Stimulated activated CD4-positive, alpha-beta T cell treated with anti-CD3 and anti-CD28 coated beads, Interleukin-4, amount 100 ng/mL, for 24 hours (primary cell): ENCODE data around the gene GANAB.
"Not testable (repeated sequence)": the region's sequence is repeated elsewhere in the genome, so short reads cannot be mapped to it uniquely, and the experiment has no call there.

Experiments used
- DNase-seq: peaks from one replicate; pipeline ENCODE4 v3.0.0-alpha.2; 2020

Gene GANAB

DNA sequence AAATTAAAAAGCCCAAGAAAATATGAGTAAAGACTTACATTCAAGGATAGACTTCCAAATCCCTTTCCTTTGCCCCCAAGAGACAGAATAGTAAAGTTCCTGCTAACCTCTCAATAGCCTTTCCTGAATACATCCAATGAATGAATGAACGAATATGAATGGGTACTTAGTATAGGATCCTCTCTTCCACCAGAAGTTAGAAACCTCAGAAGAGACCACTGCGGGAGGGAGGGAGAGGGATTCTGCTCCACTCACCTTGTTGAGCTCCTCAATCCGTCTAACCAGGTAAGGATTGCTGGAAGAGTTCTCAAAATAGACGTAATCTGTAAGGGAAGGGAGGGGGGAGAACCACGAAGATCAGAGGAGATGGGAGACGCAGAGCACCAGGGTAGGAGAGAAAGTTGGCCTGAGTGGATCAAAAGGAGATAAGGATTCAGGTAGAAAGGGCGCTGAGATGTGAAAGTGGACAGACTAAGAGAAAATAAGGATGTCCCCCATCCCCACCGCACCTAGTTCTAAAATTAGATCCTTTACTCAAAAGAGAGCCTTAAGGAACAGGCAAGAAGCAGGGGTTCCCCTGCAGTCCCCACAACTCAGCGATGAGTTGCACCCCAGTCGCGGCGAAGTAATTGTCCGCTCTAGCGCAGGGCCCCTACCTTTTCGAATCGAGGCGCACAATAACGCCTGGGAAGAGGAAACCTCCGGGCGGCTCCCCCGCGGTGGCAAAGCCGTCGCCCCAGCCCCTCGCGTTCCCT is 45.9 kb downstream of the GANAB start:
- DNase-seq: no peak

DNA sequence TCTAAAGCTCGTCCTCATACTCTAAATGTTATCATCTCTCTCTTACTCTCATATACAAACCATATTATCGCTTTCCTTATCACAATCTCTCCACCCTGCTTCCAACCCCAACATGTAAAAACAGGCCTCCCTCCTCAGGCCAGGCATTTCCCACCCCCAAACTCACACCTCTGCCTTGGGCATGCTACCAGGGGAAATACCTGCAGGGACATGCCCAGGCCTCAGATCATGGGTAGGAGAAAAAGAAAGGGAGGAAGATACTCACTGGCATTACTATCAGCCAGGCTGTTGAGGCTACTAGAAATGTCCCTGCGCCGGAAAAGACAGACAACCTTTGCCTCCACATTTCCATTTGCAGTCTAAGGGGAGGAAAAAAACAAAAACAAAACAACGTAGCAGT is 46.5 kb downstream of the GANAB start:
- DNase-seq: no peak

DNA sequence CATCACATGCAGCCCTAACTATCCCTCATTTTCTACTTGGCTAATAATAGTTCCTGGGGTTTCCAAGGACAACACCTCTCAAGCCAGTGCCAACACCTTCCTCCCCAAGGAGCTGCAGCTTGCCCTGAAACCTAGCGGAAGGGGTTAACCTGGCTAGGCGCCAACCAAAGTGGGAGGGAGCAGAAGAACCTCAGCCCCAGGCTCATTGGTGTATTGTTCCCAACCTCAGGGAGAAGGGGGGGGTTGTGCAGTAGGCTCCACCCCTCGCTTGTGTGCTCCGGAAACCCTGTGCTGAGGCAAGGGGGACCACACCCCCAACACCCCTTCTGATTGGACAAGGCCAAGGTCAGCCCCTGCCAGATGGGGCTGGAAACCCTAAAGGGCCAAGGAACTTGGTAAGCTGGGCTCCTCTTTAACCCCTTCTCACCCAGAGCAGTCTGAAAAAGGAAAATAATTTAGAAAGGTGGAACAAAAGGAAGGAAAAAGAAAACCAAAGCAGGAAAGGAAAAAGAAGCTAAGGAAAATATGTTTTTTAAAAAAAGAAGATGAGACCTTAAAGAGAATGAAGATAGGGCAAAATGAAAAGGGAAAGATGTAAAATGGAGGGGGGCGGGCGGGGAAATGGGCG is 47.2 kb downstream of the GANAB start:
- peak; percentile 96 for DNase-seq

DNA sequence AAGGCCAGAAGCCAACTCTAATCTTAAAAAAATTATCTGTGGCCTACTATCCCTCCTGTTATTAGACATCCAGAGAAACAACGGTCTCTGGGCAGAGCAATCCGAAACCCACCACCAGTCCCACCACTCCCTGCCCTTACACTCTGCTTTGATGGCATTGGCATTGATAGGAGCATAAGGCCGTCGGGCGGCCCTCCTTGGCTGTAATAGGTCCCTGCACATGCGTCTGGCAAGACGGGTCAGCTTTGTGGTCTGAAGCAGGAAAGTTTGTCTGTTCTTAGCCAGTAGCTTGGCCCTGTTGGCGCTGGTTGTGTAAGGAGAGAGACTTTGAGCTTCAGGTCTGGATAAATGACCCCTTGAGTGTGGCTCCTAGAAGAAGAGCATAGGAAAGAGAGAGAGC is 51.3 kb downstream of the GANAB start:
- no peak for DNase-seq

DNA sequence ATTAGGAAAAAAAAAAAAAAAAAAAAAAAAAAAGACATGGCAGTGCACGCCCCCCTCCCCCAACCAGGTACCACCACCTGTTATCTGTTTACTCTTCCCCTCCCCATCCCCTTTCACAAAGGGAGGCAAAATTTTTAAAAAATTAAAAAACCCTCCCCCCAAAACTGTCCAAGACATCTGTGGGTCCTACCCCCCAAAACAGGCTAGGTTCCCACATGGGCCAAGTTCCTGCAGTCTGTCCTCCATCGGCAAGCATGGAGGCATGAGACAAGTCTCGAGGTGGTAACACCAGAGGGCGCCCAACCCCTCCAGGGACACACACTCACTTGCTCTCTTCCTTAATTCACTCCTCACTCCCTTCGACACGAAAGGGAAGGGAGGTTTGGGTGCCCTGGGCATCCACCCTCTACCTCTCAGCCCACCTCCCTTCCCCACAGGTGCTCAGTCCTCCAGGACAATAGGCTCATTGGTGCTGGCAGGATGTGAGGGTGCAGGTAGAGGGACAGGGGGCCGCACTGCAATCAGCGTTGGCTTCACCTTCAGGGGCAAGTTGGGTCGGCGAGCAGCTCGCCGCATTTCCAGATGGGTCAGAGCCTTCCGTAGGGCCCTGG is 52.9 kb downstream of the GANAB start:
- peak; percentile 81 for DNase-seq

DNA sequence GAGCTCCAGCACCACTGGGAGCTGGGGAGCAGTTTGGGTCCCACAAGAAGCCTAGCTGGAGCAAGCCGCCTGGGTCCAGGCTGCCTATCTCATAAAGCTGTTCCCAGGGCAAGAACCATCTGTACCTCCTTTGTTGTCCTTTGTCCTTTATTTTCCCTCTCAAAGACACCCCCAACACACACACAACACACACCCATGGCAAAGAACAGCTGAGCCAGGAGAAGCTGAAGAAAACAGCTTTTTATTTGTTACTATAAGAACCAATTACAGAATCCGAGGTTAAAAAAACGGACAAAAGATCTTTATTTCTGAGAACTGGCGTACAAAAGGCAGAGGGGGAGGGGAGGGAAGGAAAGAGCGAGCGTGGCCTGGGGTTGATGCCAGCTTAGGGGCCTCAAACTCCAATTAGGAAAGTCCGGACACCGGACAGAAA is 53.4 kb downstream of the GANAB start:
- no peak for DNase-seq

DNA sequence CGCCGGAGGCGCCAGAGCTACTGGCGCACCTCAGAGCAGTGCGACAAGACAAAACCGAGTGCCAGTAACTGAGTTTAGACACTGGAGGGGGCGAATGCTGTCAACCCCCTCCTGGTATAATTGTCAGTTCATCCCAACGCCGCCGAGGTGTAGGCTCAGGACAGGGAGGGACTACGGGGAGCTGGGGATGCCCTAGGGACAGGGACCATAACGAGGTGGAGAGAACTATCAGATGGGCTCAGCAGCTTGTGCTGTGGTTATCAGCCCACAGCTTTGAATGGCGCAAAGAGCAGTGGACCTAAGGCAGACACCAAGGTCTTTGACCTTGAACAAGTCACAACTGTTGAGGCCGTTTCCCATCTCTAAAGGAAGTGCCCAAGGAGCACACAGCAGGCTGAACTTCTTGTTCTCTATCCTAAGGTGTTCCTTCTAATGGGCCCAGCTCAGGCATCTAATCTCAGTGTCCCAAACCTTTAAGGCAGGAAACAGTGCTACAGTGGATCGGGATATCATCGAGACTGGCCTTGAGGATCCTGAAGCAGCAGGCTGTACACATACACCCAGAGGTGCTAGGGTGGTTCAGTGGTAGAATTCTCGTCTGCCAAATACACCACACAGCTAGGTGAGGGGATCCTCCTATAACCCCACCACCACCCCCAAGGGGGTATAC is 54.1 kb downstream of the GANAB start:
- no peak for DNase-seq

DNA sequence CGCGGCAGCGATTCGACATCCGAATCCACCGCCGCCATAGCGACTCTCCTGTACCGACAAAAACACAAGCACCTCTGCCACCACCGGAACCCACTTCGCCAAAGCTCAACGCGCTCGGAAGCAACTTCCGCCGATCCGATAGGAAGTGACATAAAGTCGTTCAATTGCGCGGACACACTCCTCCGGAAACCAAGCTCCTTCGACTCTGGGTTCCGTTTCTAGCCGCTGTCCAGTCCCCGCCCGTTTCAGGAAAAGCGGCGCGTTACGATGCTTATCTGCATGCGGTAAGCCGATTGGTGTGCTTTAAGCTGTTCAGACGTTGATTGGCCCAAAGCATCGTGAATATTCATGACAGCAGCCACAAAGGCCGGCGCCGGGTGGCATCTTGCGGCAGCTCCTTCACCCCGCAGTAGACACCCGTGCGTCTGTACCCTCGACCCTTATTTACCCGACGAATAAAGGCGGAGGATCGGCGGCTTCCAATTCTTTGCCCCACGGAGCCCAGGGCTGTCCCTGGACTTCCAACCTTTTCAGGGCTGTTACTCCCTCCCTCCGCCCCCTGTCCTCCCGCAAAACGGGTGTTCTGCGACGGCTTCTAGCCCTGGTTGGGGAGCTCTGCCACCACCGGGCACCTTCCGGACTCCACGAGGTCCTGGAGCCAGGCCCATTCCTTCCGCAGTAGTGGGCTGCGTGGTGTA is 54.8 kb downstream of the GANAB start, which contains the start of gene TUT1:
TSS of gene TUT1 (minus strand) at position 76 of the 698 bp plus-strand sequence. CDS start at position 38, 38 bp downstream.
- peak; percentile 97 for DNase-seq

DNA sequence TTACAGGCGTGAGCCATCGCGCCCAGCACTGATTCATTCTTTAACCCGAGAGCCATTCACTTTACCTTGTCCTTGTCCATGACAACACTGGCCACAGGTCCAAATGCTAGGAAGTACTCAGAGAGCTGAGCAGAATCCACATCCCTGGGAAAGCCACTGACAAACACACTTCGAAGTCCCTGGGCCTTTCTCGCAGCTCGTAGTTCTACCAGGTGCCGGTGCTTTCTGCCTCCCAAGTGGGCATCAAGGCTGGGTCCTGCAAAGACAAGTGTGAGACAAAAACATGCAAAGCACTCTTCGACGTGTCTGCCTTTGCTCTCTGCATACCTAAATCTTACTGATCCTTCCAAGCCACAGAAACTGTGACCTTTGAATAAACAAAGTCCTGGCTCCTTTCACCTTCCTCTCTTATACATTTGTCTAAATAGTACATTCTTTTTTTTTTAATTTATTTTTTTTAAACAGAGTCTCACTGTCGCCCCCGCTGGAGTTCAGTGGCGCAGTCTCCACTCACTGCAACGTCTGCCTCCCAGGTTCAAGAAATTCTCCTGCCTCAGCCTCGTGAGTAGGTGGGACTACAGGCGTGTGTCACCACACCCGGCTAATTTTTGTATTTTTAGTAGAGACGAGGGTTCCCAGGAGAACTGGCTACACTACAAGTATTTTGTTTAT is 57.3 kb downstream of the GANAB start:
- peak; percentile 40 for DNase-seq

DNA sequence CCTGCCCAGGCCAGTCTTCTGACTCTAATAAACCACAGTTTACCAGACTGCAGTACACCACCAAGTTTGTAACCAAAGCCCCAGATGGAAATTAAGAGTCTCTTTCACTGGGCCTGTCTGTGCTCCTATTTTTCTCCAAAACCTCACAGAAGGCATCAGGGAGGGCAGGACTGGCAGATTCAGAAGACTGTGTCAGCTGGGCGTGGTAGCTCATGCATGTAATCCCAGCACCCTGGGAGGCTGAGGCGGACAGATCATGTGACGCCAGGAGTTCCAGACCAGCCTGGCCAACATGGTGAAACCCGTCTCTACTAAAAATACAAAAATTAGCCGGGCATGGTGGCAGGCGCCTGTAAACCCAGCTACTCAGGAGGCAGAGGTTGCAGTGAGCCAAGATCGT is 61.1 kb downstream of the GANAB start:
- not testable (repeated sequence) for DNase-seq

DNA sequence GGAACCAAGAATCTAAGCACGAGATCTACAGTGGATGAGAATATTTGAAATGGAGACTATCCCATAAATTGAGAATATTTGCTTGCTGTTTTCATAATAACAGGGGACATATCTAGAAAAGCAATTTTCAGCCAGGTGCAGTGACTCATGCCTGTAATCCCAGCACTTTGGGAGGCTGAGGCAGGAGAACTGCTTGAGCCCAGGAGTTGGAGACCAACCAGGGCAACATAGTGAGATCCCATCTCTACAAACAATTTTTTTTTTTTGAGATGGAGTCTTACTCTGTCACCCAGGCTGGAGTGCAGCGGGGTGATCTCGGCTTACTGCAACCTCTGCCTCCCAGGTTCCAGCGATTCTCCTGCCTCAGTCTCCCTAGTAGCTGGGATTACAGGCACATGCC is 64.7 kb downstream of the GANAB start:
- not testable (repeated sequence) for DNase-seq

DNA sequence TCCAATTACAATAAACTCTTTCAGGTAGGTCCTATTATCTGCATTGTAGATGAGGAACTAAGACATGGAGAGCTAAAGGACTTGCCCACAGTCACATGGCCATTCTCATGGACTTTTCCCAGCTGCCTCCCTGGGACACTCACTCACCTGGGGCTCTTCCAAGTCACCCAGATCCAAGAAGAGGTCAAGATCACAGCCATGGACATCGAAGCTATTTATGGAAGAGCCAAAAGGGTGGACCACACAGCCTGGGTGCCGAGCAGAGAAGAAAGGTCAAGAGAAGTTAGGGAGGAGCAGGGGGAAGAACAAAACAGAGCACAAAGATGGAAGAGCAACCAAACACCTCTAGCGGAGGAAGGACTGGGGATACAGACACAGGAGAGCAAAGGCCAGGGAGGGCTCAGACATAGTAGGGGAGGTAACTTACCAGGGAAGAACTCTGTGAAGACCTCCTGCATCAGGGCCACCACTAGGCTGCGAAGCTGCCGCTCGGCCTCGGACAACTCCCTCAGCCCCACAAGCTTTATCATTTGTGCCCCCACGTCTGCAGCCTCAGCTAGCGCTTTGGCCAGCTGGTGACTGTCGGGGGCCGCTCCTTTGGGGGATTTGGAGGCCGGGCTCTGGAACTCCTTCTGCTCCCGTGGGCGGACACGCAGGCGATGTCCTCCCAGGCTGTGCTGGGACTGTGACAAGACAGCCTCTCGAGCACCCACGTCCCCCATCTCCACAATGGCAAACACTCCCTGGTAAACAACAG is 65.3 kb downstream of the GANAB start:
- DNase-seq: no peak

DNA sequence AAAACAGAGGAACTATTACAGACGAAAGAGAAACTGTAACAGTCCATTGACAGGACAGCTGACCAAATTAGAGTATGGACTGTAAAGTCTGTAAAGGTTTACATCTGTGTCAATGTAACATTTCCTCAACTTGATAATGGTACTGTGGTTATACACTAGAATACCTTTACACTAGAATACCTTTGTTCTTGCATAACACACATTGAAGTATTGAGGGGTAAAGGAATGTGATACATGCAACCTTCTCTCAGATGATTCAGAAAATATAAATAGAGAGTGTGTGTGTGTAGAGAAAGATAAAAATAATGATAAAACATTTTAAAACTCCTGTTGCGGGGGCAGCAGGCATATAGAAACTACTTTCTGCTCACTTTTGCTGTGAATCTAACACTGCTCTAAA is 67.2 kb downstream of the GANAB start:
- DNase-seq: no peak

DNA sequence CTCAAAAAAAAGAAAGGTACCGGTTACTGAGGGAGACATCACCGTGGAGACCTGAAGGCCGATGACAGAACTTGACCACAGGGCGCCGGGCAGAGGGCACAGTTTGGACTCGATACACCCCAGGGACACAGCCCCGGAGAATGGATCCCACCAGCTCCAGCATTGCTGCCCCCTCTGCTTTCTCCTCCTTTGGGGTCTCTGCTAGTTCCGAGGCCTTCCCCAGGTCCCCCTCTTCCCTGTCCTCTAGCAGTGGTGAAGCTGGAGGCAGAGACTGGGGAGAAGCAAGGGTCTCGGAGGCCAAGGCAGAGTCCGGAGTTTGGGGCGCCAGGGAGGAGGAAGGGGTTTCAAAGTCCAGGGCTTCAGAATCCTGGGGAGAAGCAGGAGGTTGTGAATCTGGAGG is 67.9 kb downstream of the GANAB start:
- DNase-seq: no peak

DNA sequence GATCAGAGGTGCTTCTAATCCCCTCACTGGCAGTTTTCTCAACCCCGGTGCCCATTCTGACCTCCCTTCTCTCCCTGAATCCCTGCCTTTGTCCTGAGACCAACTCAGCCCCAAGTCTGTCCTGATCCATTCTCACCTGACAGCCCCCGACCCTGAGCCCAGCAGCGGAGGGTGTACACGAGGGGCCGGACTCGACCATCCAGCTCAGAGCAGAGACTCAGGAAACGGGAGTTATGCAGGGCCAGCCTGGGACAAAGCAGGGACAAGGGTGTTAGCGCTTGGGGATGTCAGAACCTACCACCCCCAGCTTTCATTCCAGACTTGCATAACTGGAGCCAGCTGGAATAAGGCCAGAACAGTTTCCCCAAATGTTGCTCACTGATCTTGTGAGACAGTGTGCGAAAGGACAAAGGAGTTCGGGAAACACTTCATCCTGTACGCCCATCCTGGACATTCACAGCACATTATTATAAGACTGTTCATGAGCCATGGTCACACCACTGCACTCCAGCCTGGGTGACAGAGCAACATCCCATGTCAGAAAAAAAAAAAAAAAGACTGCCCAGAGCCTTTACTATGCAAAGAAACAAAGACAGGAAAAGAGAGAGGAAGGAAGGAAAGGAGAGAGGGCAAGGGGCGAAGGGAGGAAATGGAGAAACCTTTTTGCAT is 69.2 kb downstream of the GANAB start:
- DNase-seq: no peak

DNA sequence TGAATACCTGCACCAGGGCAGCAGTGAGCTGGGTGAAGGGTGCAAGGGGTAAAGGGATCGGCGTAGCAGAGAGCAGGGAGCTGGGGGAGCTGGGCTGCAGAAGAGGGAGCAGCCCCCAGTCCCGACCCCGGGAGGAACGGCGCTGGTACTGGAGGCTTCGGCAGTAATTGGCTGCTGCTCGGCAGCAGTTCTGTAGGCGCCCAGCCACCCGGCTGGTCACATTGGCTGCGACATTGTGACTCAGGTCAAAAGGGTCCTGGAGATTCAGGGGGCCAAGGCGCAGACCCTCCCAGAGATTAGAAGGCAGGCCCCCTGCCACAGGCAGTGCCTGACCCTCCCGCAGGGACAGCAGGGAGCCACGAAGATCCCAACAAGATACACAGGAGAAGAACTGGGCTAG is 70.6 kb downstream of the GANAB start:
- no peak for DNase-seq

DNA sequence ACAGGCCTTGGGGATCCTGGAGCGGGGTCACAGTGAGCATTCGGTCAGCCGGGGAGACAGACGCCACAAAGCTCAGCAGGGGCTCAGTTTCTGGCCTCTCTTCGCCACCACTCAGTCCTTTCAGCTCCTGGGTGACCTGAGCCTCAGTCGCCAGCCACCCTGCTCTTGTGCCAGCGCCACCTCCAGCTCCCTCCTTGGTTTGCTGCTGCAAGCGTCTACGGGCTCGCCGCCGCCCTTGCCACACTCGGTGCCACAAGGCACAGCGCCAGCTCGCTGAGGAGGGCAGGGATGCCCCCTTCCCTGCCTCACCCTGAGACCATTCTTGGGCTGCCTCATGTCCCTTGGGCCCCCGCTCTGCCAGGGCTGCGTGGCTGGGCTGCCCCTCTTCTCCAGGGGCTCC is 71.3 kb downstream of the GANAB start:
- DNase-seq: no peak
